GM23338 (cell line): Measurements from ENCODE around the gene ARMC9. TPM values are rescaled to one million over a fixed set of nuclear protein-coding genes. Genes with fewer than 3 reads are reported as not detected.

Experiments
- ATAC-seq: fragments of 200-7000 bp; cut with Tn5 transposase; 3 replicates; pipeline ENCODE4 v1.9.1; 2020
- DNase-seq: peaks from one replicate; pipeline ENCODE4 v3.0.0-alpha.2; 2015; ENCODE audit warnings: low spot score
- H2AFZ ChIP-seq: fragments of 200-600 bp; sonication (generic); 2 replicates; pipeline ENCODE4 v1.8.0; 2016; ENCODE audit warnings: antibody characterized with exemption, mild to moderate bottlenecking, moderate library complexity
- H3F3A ChIP-seq: fragments of 200-600 bp; sonication (generic); replicated peaks from 2 replicates; pipeline ENCODE4 v1.8.0; 2017; ENCODE audit warnings: antibody characterized with exemption, mixed run types, low read depth
- H3K27ac ChIP-seq: fragments of 200-600 bp; sonication (generic); 2 replicates; pipeline ENCODE4 v1.6.1; 2016; ENCODE audit warnings: low read depth
- H3K27me3 ChIP-seq: fragments of 200-600 bp; sonication (generic); 2 replicates; pipeline ENCODE4 v1.8.0; 2016; ENCODE audit warnings: mild to moderate bottlenecking, mixed run types, moderate library complexity; ENCODE audit not compliant: insufficient read depth
- H3K36me3 ChIP-seq: fragments of 200-600 bp; sonication (generic); 2 replicates; pipeline ENCODE4 v1.8.0; 2016; ENCODE audit warnings: mild to moderate bottlenecking; ENCODE audit not compliant: insufficient read depth
- H3K4me1 ChIP-seq: fragments of 200-600 bp; sonication (generic); 2 replicates; pipeline ENCODE4 v1.8.0; 2016; ENCODE audit warnings: mild to moderate bottlenecking, moderate library complexity; ENCODE audit not compliant: insufficient read depth
- H3K4me2 ChIP-seq: fragments of 200-600 bp; sonication (generic); 2 replicates; pipeline ENCODE4 v1.7.1; 2017; ENCODE audit warnings: mixed run types
- H3K4me3 ChIP-seq: fragments of 200-600 bp; sonication (generic); 2 replicates; pipeline ENCODE4 v1.6.1; 2016; ENCODE audit warnings: mixed run types
- H3K79me2 ChIP-seq: fragments of 200-600 bp; sonication (generic); replicated peaks from 2 replicates; pipeline ENCODE4 v1.8.0; 2017; ENCODE audit warnings: mild to moderate bottlenecking; ENCODE audit not compliant: insufficient read depth
- H3K9me2 ChIP-seq: fragments of 200-600 bp; sonication (generic); 2 replicates; pipeline ENCODE4 v1.8.0; 2017; ENCODE audit not compliant: insufficient read depth
- H4K20me1 ChIP-seq: fragments of 200-600 bp; sonication (generic); replicated peaks from 2 replicates; pipeline ENCODE4 v1.8.0; 2017; ENCODE audit warnings: mild to moderate bottlenecking; ENCODE audit not compliant: insufficient read depth
- H3K27ac Mint-ChIP-seq: 2 replicates; pipeline ENCODE4 v1.8.0; 2020; ENCODE audit warnings: inconsistent platforms, mild to moderate bottlenecking, moderate library complexity, mixed read lengths
- H3K27me3 Mint-ChIP-seq: 3 replicates; pipeline ENCODE4 v1.8.0; 2022; ENCODE audit warnings: low read depth, mild to moderate bottlenecking, moderate library complexity, mixed read lengths, inconsistent platforms; ENCODE audit not compliant: insufficient read depth, poor library complexity
- H3K36me3 Mint-ChIP-seq: 3 replicates; pipeline ENCODE4 v1.8.0; 2021; ENCODE audit warnings: low read depth, mild to moderate bottlenecking, inconsistent platforms, moderate library complexity, mixed read lengths
- H3K4me1 Mint-ChIP-seq: 3 replicates; pipeline ENCODE4 v1.8.0; 2020; ENCODE audit warnings: mild to moderate bottlenecking, inconsistent platforms, mixed read lengths
- H3K4me3 Mint-ChIP-seq: 3 replicates; pipeline ENCODE4 v1.8.0; 2021; ENCODE audit warnings: moderate library complexity, mild to moderate bottlenecking, inconsistent platforms, mixed read lengths
- H3K9me3 Mint-ChIP-seq: 3 replicates; pipeline ENCODE4 v1.8.0; 2020; ENCODE audit warnings: moderate library complexity, mild to moderate bottlenecking, inconsistent platforms, mixed read lengths
- CREB1 ChIP-seq: fragments of 250-450 bp; sonication (Bioruptor Pico); IDR thresholded peaks from 2 replicates; pipeline ENCODE4 v1.5.0; 2020; ENCODE audit warnings: low read depth, mild to moderate bottlenecking, moderate library complexity
- EZH2 ChIP-seq: fragments of 200-600 bp; sonication (generic); IDR thresholded peaks from one replicate; pipeline ENCODE4 v1.8.0; 2017; ENCODE audit warnings: antibody characterized with exemption, mild to moderate bottlenecking, low read depth; ENCODE audit not compliant: unreplicated experiment
- EZH2phosphoT487 ChIP-seq: fragments of 200-600 bp; sonication (generic); IDR thresholded peaks from one replicate; pipeline ENCODE4 v1.8.1; 2018; ENCODE audit warnings: antibody characterized with exemption; ENCODE audit not compliant: unreplicated experiment
- JUNB ChIP-seq: IDR thresholded peaks from one replicate; pipeline ENCODE4 v1.6.1; 2016; ENCODE audit warnings: antibody characterized with exemption; ENCODE audit not compliant: unreplicated experiment
- NANOG ChIP-seq: IDR thresholded peaks from 2 replicates; pipeline ENCODE4 v1.6.1; 2016; ENCODE audit warnings: antibody characterized with exemption, borderline replicate concordance
- POLR2AphosphoS5 ChIP-seq: IDR thresholded peaks from 2 replicates; pipeline ENCODE4 v1.6.1; 2016; ENCODE audit warnings: antibody characterized with exemption, low read depth
- STAT1 ChIP-seq: IDR thresholded peaks from one replicate; pipeline ENCODE4 v1.6.1; 2016; ENCODE audit warnings: antibody characterized with exemption; ENCODE audit not compliant: unreplicated experiment
- ZNF114 ChIP-seq: fragments of 250-450 bp; sonication (Bioruptor Pico); IDR thresholded peaks from 2 replicates; pipeline ENCODE4 v1.5.0; 2020; ENCODE audit warnings: mild to moderate bottlenecking, moderate library complexity
- ZNF331 ChIP-seq: fragments of 250-450 bp; sonication (Bioruptor Pico); IDR thresholded peaks from 2 replicates; pipeline ENCODE4 v1.5.0; 2020; ENCODE audit warnings: low read depth, mild to moderate bottlenecking, moderate library complexity
- polyA plus RNA-seq: library from polyadenylated mRNA; unstranded; fragments of >200 nt; fragmentation: Nextera tagmentation; extraction: Ambion mirVana; gene quantifications from 2 replicates; pipeline ENCODE4 v1.2.1, GENCODE V29; 2016
- total RNA-seq: library from RNA; depleted of rRNA; stranded (reverse); fragments of >200 nt; shearing (Covaris generic); gene quantifications from 2 replicates; pipeline ENCODE4 v1.2.3, GENCODE V29; 2014
- TF ChIP-seq, protein P1 (sequence below), 2 experiments: fragments of 200-600 bp in 1 of 2; sonication (generic) in 1 of 2; conservative IDR thresholded peaks; 2 replicates each; pipeline versions ENCODE4 v1.5.1 to v1.6.1; 2016 to 2017; ENCODE audit warnings: antibody characterized with exemption in 2 of 2, low read depth in 2 of 2, mild to moderate bottlenecking in 2 of 2, moderate library complexity in 1 of 2
- TF ChIP-seq, protein P2 (sequence below): IDR thresholded peaks from 2 replicates; pipeline ENCODE4 v1.6.1; 2016; ENCODE audit warnings: antibody characterized with exemption
- TF ChIP-seq, protein P3 (sequence below): fragments of 250-450 bp; sonication (Bioruptor Pico); IDR thresholded peaks from 2 replicates; pipeline ENCODE4 v1.5.0; 2020; ENCODE audit warnings: mild to moderate bottlenecking, moderate library complexity
- TF ChIP-seq, protein P4 (sequence below): IDR thresholded peaks from one replicate; pipeline ENCODE4 v1.6.1; 2018; ENCODE audit warnings: antibody characterized with exemption; ENCODE audit not compliant: unreplicated experiment

The ARMC9 gene
- total and polyA plus RNA-seq, 2 experiments from 2014 or later, result 29.2 to 56.0 TPM

DNA sequence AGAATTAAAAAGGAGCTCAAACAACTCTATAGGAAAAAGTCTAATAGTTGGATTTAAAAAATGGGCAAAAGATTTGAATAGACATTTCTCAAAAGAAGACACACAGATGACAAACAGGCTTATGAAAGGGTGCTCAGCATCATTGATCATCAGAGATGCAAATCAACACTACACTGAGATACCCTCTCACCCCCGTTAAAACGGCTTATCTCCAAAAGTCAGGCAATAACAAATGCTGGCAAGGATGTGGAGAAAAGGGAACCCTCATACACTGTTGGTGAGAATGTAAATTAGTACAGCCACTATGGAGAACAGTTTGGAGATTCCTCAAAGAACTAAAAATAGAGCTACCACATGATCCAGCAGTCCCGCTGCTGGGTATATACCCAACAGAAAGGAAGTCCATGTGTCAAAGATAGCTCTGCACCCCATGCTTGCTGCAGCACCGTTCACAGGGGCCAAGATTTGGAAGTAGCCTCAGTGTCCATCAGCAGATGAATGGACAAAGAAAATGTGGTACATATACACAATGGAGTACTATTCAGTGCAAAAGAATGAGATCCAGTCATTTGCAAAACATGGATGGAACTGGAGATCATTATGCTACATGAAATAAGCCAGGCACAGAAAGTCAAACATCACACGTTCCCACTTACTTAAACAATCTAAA, 150.4 kb downstream of the ARMC9 start:
- Mint-ChIP-seq H3K4me1 (peaks cover 10% of the 10 kb centered on the region; the same call in 1 of the 3 replicates), H3K4me3 (no peak overlapping the region), H3K9me3 (no peaks in the 10 kb centered on the region), H3K27me3 (peaks cover 4% of the 10 kb centered on the region), H3K36me3 (peaks cover 9% of the 10 kb centered on the region), H3K27ac (no peak overlapping the region)
- no peaks in the 10 kb centered on the region for H3K36me3 ChIP-seq
- H3K4me3 ChIP-seq, result no peak overlapping the region
- H3K4me2 ChIP-seq, result no peak overlapping the region
- H3K27ac ChIP-seq, result no peak overlapping the region
- H3K27me3 ChIP-seq, result no peaks in the 10 kb centered on the region
- no peaks in the 10 kb centered on the region for H3K9me2 ChIP-seq
- H2AFZ ChIP-seq, result no peak overlapping the region
- no peak for ATAC-seq
- no peaks in the 10 kb centered on the region for H3K4me1 ChIP-seq
- no peaks in the 10 kb centered on the region for H3F3A ChIP-seq
- no peak for TF ChIP-seq STAT1
- no peak for TF ChIP-seq CREB1
- TF ChIP-seq NANOG, result no peak
- no peak for TF ChIP-seq ZNF114 (CRISPR knock-in tag)
- TF ChIP-seq, protein P1, sequence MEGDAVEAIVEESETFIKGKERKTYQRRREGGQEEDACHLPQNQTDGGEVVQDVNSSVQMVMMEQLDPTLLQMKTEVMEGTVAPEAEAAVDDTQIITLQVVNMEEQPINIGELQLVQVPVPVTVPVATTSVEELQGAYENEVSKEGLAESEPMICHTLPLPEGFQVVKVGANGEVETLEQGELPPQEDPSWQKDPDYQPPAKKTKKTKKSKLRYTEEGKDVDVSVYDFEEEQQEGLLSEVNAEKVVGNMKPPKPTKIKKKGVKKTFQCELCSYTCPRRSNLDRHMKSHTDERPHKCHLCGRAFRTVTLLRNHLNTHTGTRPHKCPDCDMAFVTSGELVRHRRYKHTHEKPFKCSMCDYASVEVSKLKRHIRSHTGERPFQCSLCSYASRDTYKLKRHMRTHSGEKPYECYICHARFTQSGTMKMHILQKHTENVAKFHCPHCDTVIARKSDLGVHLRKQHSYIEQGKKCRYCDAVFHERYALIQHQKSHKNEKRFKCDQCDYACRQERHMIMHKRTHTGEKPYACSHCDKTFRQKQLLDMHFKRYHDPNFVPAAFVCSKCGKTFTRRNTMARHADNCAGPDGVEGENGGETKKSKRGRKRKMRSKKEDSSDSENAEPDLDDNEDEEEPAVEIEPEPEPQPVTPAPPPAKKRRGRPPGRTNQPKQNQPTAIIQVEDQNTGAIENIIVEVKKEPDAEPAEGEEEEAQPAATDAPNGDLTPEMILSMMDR (conservative IDR thresholded peaks at IDR 0.05; ENCODE audit: low read depth in 2 of 2), result no peak
- TF ChIP-seq EZH2phosphoT487, result no peak
- TF ChIP-seq, protein P2, sequence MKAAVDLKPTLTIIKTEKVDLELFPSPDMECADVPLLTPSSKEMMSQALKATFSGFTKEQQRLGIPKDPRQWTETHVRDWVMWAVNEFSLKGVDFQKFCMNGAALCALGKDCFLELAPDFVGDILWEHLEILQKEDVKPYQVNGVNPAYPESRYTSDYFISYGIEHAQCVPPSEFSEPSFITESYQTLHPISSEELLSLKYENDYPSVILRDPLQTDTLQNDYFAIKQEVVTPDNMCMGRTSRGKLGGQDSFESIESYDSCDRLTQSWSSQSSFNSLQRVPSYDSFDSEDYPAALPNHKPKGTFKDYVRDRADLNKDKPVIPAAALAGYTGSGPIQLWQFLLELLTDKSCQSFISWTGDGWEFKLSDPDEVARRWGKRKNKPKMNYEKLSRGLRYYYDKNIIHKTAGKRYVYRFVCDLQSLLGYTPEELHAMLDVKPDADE, result no peak
- TF ChIP-seq, protein P3, sequence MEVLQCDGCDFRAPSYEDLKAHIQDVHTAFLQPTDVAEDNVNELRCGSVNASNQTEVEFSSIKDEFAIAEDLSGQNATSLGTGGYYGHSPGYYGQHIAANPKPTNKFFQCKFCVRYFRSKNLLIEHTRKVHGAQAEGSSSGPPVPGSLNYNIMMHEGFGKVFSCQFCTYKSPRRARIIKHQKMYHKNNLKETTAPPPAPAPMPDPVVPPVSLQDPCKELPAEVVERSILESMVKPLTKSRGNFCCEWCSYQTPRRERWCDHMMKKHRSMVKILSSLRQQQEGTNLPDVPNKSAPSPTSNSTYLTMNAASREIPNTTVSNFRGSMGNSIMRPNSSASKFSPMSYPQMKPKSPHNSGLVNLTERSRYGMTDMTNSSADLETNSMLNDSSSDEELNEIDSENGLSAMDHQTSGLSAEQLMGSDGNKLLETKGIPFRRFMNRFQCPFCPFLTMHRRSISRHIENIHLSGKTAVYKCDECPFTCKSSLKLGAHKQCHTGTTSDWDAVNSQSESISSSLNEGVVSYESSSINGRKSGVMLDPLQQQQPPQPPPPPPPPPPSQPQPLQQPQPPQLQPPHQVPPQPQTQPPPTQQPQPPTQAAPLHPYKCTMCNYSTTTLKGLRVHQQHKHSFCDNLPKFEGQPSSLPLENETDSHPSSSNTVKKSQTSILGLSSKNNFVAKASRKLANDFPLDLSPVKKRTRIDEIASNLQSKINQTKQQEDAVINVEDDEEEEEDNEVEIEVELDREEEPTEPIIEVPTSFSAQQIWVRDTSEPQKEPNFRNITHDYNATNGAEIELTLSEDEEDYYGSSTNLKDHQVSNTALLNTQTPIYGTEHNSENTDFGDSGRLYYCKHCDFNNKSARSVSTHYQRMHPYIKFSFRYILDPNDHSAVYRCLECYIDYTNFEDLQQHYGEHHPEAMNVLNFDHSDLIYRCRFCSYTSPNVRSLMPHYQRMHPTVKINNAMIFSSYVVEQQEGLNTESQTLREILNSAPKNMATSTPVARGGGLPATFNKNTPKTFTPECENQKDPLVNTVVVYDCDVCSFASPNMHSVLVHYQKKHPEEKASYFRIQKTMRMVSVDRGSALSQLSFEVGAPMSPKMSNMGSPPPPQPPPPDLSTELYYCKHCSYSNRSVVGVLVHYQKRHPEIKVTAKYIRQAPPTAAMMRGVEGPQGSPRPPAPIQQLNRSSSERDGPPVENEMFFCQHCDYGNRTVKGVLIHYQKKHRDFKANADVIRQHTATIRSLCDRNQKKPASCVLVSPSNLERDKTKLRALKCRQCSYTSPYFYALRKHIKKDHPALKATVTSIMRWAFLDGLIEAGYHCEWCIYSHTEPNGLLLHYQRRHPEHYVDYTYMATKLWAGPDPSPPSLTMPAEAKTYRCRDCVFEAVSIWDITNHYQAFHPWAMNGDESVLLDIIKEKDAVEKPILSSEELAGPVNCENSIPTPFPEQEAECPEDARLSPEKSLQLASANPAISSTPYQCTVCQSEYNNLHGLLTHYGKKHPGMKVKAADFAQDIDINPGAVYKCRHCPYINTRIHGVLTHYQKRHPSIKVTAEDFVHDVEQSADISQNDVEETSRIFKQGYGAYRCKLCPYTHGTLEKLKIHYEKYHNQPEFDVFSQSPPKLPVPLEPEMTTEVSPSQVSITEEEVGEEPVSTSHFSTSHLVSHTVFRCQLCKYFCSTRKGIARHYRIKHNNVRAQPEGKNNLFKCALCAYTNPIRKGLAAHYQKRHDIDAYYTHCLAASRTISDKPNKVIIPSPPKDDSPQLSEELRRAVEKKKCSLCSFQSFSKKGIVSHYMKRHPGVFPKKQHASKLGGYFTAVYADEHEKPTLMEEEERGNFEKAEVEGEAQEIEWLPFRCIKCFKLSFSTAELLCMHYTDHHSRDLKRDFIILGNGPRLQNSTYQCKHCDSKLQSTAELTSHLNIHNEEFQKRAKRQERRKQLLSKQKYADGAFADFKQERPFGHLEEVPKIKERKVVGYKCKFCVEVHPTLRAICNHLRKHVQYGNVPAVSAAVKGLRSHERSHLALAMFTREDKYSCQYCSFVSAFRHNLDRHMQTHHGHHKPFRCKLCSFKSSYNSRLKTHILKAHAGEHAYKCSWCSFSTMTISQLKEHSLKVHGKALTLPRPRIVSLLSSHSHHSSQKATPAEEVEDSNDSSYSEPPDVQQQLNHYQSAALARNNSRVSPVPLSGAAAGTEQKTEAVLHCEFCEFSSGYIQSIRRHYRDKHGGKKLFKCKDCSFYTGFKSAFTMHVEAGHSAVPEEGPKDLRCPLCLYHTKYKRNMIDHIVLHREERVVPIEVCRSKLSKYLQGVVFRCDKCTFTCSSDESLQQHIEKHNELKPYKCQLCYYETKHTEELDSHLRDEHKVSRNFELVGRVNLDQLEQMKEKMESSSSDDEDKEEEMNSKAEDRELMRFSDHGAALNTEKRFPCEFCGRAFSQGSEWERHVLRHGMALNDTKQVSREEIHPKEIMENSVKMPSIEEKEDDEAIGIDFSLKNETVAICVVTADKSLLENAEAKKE (CRISPR knock-in tag), result no peak
- no peak for TF ChIP-seq EZH2
- TF ChIP-seq, protein P4, sequence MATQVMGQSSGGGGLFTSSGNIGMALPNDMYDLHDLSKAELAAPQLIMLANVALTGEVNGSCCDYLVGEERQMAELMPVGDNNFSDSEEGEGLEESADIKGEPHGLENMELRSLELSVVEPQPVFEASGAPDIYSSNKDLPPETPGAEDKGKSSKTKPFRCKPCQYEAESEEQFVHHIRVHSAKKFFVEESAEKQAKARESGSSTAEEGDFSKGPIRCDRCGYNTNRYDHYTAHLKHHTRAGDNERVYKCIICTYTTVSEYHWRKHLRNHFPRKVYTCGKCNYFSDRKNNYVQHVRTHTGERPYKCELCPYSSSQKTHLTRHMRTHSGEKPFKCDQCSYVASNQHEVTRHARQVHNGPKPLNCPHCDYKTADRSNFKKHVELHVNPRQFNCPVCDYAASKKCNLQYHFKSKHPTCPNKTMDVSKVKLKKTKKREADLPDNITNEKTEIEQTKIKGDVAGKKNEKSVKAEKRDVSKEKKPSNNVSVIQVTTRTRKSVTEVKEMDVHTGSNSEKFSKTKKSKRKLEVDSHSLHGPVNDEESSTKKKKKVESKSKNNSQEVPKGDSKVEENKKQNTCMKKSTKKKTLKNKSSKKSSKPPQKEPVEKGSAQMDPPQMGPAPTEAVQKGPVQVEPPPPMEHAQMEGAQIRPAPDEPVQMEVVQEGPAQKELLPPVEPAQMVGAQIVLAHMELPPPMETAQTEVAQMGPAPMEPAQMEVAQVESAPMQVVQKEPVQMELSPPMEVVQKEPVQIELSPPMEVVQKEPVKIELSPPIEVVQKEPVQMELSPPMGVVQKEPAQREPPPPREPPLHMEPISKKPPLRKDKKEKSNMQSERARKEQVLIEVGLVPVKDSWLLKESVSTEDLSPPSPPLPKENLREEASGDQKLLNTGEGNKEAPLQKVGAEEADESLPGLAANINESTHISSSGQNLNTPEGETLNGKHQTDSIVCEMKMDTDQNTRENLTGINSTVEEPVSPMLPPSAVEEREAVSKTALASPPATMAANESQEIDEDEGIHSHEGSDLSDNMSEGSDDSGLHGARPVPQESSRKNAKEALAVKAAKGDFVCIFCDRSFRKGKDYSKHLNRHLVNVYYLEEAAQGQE, result no peak
- no peak for TF ChIP-seq ZNF331 (CRISPR knock-in tag)
- TF ChIP-seq POLR2AphosphoS5, result no peak
- TF ChIP-seq JUNB, result no peak
- no peaks in the 10 kb centered on the region for H3K79me2 ChIP-seq
- H4K20me1 ChIP-seq, result no peaks in the 10 kb centered on the region
- DNase-seq, result no peak
